ENCODE data around the gene GULP1. TPM values are rescaled to one million over a fixed set of nuclear protein-coding genes. Genes with fewer than 3 reads are reported as not detected.

GULP1 gene
- total RNA-seq, 1 experiment from 2014 or later: 75.1 TPM

DNA sequence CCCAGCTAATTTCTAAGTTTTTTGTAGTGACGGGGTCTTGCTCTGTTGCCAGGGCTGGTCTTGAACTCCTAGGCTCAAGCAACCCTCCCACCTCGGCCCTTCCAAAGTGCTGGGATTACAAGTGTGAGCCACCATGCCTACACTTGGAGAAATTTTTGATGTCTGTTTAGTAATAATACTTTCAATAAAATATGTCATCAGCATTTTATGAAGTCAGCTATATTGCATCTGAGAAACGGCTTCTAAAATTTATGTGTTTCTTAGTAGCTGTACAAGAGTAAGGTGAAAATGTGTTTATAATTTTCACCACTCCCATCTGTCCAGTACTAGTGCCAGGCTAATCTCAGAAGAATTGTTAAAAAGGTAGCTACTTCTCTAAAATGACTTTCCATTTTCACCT, 46.8 kb downstream of the GULP1 start:
- ChIA-PET CTCF (no interaction called here), POLR2A (no interaction called here)
- Mint-ChIP-seq H3K4me1 (peaks cover 64% of the 10 kb centered on the region), H3K27me3 (ENCODE audit: low read depth) (no peaks in the 10 kb centered on the region), H3K9me3 (no peaks in the 10 kb centered on the region), H3K4me3 (no peak overlapping the region), H3K36me3 (peaks cover 10% of the 10 kb centered on the region; the same call in 1 of the 2 replicates), H3K27ac (no peak overlapping the region)
- DNase-seq (ENCODE audit: low spot score) (no peak), ATAC-seq (no peak)
- TF ChIP-seq TEAD1 (CRISPR knock-in tag; IDR thresholded peaks at IDR 0.05): no peak
- no peak for TF ChIP-seq MXD4 (CRISPR knock-in tag; IDR thresholded peaks at IDR 0.05; ENCODE audit: borderline replicate concordance)
- no peak for TF ChIP-seq PRDM15 (CRISPR knock-in tag; IDR thresholded peaks at IDR 0.05)

- ChIA-PET POLR2A (no interaction called here), CTCF (interaction anchor here (1.0 to 1.4 kb wide), 3 partner anchors 21 to 48 kb away, joined by 4 to 5 read pairs (median 5); partner anchors contain the start of gene GULP1)
Observed at GRCh38 chr2:188340257-188340656, 48.6 kb downstream of the GULP1 start.

DNA sequence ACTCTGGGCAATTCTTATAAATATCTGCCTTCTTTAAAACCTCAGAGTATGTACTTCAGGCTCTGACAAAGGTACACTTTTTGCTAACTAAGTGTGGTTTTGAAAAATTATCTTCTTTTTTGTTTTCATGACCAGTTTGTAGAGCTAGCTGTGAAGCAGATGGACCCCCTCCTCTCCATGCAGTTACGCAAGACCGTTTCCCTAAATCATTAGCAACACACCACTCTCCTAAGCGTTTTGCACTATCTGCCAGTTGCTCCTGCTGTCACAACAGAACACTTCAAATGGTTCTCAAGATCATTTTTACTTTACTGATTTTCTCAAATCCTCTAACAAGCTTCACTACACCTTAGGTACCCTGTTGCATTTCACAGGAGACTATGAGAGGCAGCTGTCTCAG, 53.3 kb downstream of the GULP1 start:
- peaks cover 49% of the 10 kb centered on the region for H3K4me1 Mint-ChIP-seq
- CTCF ChIA-PET: interaction anchor here (0.9 kb wide), 1 partner anchor 53 kb away, joined by 3 read pairs; the partner anchor contains the start of gene GULP1
- H3K36me3 Mint-ChIP-seq: 0 out of 2 replicates have a peak, but pooled peaks cover 3% of the 10 kb centered on the region
- no peaks in the 10 kb centered on the region for H3K27me3 Mint-ChIP-seq (ENCODE audit: low read depth)
- ATAC-seq (no peak), DNase-seq (ENCODE audit: low spot score) (no peak)
- H3K27ac Mint-ChIP-seq: peak overlapping the region; percentile 79
- POLR2A ChIA-PET: no interaction called here
- no peak overlapping the region for H3K4me3 Mint-ChIP-seq
- H3K9me3 Mint-ChIP-seq: no peaks in the 10 kb centered on the region
- TF ChIP-seq PREB (CRISPR knock-in tag; IDR thresholded peaks at IDR 0.05; ENCODE audit: borderline replicate concordance) (no peak), TP53 (CRISPR knock-in tag; IDR thresholded peaks at IDR 0.05) (no peak), ZNF263 (CRISPR knock-in tag; IDR thresholded peaks at IDR 0.05; ENCODE audit: low read depth) (no peak), FOXK1 (CRISPR knock-in tag; IDR thresholded peaks at IDR 0.05) (no peak), PRDM15 (CRISPR knock-in tag; IDR thresholded peaks at IDR 0.05) (no peak), GTF2I (CRISPR knock-in tag; conservative IDR thresholded peaks at IDR 0.05) (no peak), GRHL2 (CRISPR knock-in tag; IDR thresholded peaks at IDR 0.05; ENCODE audit: insufficient replicate concordance, severe bottlenecking) (no peak), ESRRA (CRISPR knock-in tag; IDR thresholded peaks at IDR 0.05; ENCODE audit: borderline replicate concordance) (no peak), ZNF317 (CRISPR knock-in tag; IDR thresholded peaks at IDR 0.05; ENCODE audit: borderline replicate concordance, low read depth) (no peak), TEAD1 (CRISPR knock-in tag; IDR thresholded peaks at IDR 0.05) (no peak), ATF1 (CRISPR knock-in tag; IDR thresholded peaks at IDR 0.05) (no peak)

More at GRCh38 chr2:188340257-188340656, 48.6 kb downstream of the GULP1 start:
- Mint-ChIP-seq H3K4me3 (no peak overlapping the region), H3K9me3 (no peaks in the 10 kb centered on the region), H3K27ac (no peak overlapping the region), H3K4me1 (peaks cover 61% of the 10 kb centered on the region), H3K36me3 (peaks cover 10% of the 10 kb centered on the region; the same call in 1 of the 2 replicates), H3K27me3 (ENCODE audit: low read depth) (no peaks in the 10 kb centered on the region)
- DNase-seq (ENCODE audit: low spot score) (no peak), ATAC-seq (peak; percentile 58)
- no peak for TF ChIP-seq ZNF263 (CRISPR knock-in tag; IDR thresholded peaks at IDR 0.05; ENCODE audit: low read depth)
- TF ChIP-seq TP53 (CRISPR knock-in tag; IDR thresholded peaks at IDR 0.05): no peak
- TF ChIP-seq, protein P1, sequence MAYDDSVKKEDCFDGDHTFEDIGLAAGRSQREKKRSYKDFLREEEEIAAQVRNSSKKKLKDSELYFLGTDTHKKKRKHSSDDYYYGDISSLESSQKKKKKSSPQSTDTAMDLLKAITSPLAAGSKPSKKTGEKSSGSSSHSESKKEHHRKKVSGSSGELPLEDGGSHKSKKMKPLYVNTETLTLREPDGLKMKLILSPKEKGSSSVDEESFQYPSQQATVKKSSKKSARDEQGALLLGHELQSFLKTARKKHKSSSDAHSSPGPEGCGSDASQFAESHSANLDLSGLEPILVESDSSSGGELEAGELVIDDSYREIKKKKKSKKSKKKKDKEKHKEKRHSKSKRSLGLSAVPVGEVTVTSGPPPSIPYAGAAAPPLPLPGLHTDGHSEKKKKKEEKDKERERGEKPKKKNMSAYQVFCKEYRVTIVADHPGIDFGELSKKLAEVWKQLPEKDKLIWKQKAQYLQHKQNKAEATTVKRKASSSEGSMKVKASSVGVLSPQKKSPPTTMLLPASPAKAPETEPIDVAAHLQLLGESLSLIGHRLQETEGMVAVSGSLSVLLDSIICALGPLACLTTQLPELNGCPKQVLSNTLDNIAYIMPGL (CRISPR knock-in tag; IDR thresholded peaks at IDR 0.05): no peak
- TF ChIP-seq ZNF121 (CRISPR knock-in tag; IDR thresholded peaks at IDR 0.05): no peak
- no peak for TF ChIP-seq TEAD4 (CRISPR knock-in tag; IDR thresholded peaks at IDR 0.05)
- no peak for TF ChIP-seq ATF6 (CRISPR knock-in tag; IDR thresholded peaks at IDR 0.05)
- TF ChIP-seq SMAD4 (CRISPR knock-in tag; IDR thresholded peaks at IDR 0.05): no peak

Data from WTC11 (cell line).